SKM-1 treated with dmso at 0.1 percent for 144 hours (cell line): ENCODE data around the gene KCNIP3.
"Not testable (repeated sequence)": the region's sequence is repeated elsewhere in the genome, so short reads cannot be mapped to it uniquely, and the experiment has no call there.

ENCODE experiments used
- DNase-seq: peaks from one replicate; lab custom pipeline; 2025; ENCODE audit not compliant: unreplicated experiment; lab: John Stamatoyannopoulos, UW

Gene KCNIP3

DNA sequence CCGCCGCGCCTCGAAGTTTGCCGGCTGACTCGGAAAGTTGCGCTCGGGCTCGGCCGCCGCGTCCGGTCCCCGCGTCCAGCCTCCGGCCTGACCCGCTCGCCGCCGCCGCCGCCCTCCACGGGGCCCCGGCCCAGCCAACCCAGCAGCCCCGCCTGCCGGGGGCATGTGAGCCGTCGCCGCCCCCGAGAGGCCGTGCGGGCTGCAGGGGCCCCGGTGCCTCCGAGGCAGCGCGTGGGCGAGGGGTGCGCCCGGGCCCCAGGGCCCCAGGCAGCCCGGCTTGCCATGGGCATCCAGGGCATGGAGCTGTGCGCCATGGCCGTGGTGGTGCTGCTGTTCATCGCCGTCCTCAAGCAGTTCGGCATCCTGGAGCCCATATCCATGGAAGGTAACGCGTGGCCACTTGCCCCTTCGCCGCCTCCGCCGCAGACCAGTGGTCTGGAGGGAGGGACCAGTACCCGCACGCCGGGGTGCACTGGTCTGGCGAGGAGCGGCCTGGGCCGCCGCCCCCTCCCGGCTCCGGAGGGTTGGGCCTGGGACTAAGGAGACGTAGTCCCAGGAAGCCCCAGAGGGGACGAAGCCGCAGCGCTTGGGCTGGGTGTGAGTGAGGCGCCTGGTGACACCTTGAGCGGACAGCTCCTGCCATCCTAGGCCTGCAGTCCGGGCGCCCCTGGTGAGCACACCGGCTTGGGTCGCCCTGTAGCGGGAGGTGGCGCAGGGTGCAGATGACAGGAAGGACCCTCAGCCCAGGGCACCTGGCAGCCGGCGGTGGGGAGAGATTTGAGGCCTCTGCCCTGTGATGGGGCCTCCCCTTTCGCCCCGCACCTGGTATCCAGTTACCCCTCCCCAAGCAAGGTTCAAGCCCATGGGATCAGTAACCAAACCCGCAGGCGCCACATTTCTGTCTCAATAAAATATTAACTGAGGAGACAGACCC is 49.9 kb downstream of the KCNIP3 start:
- no peak for DNase-seq

DNA sequence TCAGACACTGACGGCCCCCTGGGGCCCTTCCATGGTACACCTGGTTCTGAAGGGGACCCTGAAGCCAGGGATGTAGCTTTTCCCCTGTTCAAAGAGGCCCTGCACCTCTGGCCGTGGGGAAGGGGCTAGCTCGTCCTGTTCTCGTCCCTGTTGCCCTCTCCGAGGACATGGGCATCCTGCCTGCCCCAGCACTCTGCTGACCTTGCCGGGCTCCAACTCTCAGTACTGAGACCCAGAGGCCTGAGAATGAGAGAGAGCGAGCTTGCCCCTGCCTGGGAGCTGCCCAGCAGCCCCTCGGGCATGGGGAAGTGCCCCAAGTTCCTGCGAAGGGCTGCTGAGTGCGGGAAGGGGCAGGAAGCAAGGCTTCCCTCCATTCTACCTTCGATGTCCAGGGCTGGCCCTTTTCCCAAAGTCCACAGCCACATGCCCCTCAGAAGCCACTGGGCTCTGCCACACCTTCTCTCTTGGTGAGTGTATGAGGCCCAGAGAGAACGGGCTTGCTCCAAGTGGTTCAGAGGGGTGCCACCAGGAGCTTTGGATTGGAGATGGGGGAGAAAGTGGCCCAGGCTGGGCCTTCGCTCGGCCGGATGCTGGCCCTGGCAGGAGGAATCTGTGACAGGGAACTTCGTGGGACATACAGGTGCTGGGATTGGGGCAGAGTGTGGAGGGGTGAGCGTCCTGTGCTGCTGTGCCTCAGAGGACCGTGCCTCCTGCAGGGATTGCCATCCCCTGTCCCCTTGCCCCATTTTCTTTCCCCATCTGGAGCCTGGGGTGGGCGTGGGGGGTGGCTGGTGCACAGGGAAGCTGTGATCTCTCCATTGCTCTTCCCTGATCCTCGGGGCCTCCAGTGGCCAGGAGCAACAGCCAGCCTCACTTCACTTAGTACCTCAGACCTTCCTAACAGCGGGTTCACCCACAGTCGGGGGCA is 50.8 kb downstream of the KCNIP3 start:
- DNase-seq: no peak

DNA sequence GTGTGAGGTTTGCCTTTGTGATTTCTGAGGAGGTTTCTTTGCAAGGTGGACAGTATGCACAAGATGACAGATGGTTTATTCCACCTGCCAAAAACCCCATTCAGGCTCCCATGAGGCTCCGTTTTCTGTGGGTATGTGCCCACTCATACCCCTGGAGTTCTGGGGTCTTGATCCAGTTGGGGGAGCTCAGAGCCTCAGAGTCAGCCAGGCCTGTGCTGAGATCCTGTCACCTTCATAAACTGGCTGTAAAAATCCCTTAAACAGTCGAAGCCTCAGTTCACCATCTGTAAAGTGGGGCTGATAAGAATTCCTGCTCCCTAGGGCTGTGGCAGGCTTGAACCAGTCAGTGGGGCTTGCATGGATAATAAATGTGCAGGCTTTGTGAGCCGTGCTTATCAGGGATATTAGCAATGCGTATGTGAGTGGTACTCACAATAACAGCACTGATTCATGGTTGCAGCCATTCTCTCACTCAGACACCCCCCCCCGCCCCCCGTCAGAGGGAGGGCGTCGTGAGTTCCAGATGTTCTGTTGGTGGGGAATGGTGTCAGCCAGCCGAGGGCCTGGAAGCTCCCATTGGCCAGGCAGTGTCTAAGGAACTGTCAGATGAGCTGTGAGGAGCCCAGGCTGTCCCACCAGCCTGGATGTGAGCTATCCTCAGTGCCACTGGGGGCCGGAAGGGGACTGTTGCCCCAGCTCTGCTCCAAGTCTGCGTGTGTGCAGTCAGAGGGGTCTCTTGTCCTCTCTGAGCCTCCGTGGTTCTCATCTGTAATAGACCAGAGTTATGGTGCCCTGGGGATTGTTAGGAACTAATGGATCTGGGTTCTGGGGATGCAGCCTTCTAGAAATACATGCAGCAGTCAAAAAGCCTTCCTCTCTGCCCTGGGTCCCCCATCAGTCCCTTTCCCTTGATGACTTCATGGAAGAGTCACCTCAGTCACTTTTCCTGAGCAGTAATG is 51.7 kb downstream of the KCNIP3 start:
- no peak for DNase-seq

DNA sequence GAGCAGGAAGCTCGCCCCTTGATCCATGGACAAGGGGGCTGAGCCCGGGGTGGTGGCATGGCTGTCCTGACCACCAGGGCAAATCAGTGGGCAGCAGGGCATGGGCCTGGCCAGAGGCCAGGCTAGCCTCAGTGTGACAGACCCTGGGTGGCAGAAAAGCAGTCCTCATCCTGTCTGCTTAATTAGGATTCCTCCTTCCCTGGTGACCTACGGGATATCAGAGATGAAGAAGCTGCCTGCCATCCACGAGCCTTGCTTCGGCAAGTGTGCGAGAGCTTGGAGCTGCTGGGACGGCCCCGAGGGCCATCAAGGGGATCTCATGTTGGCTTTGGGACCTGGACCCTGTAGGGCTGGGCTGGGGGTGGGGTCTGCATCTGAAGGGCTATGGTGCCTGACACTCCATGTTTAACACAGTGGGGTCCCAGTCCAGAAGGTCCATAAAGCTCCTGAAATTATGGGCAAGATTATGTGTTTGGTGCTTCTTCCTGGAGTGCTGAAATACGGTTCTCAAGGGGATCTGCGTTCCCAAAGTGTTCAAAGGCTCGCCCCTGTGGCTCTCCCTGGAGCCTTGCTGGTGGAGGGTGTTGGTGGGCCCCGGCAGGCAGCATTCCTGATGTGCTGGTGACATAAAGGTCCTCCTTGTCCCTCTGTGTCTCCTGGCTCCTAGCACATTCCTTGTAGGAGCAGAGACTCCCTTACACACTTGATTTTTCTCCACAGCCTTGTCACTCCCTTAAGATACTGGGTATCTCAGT is 52.6 kb downstream of the KCNIP3 start:
- DNase-seq: no peak

DNA sequence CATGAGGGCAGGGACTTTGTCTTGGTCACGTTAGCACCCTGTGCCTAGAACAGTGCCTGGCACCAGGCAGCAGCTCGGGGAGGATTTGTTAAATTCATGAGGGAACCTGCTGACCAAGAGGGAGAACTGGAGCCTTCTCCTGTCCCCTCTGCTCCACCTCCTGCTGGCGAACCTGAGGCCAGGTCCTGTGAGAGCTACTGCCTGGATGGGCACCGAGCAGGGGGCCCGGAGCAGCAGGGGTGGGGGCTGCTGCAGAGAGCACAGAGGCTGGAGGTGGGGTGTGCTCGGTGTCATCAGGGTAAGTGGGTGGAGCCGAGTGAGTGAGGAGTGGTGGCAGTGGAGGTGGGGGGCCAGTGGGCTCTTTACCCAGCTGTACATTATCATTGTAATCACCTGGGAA is 53.2 kb downstream of the KCNIP3 start:
- no peak for DNase-seq

DNA sequence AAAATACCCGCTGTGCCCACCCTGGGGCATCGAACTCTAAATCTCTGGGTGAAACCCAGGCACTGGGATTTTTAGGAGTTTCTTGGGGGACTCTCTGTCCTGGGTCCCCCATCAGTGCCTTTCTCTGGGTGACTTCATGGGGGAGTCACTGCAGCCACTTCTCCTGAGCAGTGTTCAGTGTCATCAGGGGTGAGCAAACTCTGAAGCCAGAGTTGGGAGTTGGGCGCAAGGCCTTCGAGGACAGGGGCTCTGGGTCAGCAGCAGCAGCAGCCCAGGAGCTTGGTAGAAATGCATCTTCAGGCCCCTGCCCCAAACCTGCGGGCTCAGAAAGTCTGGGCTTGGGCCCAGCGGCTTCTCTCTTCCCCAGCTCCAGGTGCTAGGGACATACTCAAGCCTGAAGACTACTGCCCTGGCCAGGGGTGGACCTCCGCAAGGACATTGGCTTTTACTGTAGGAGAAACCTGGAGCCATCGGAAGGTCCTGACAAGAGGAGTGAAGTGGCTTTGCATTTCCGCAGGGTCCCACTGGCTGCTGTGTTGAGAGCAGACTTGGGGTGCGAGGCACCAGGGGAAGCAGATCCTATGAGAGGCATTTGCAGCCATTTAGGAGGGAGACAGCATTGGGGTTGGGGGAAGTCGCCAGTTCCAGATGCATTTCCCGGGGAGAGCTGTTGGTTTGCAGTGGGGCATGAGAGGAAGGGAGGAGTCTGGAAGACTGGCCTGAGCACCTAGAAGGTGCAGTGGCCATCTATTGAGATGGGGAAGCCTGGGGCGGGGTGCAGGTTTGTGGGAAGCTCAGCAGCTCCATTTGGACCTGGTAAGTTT is 53.8 kb downstream of the KCNIP3 start:
- DNase-seq: no peak

DNA sequence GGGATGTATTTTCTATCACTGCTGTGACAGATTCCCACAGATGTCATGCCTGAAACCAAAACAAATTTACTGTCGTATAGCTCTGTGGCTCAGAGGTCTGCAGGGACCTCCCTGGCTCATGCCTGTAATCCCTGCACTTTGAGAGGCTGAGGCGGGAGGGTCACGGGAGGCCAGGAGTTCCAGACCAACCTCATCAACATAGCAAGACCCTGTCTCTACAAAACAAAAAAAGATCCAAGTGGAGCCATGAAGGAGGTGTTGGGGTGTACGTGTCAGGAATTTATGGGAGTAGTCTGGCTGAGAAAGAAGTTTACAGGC is 54.4 kb downstream of the KCNIP3 start:
- DNase-seq: no peak

DNA sequence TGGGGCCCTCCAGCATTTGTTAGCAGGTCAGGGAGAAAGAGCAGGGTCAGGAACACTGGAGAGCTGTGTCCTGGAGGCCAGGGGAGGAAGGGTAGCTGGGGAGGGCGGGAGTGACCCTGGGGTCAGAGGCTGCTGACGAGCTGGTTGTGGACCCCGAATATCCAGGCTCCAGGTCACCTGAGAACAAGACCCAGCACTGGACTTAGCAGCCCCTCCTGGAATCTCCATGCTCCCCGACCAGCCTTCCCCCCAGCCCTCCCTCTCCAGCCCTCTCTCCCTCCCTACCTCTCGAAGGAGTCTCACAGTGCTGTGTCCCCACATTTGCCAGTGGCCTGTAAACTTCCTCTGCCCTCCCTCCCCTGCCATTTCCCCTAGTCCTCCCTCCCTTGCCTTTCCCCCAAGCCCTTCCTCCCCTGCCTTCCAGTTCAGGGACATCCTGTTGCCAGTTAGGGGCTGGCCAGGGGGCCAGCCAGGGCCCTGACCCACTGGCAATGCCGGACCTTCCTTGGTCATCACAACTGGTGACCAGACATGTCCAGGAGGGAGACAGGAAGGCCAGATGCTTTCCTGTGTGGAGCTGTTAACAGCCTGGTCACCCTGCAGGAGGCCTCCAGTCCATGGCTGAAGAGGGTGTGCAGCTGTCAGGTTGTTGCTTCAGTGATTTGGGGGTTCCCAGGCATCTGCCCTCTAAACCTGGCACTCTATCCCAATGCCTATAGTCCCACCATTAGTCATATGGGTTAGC is 55.3 kb downstream of the KCNIP3 start:
- DNase-seq: peak; percentile 4

DNA sequence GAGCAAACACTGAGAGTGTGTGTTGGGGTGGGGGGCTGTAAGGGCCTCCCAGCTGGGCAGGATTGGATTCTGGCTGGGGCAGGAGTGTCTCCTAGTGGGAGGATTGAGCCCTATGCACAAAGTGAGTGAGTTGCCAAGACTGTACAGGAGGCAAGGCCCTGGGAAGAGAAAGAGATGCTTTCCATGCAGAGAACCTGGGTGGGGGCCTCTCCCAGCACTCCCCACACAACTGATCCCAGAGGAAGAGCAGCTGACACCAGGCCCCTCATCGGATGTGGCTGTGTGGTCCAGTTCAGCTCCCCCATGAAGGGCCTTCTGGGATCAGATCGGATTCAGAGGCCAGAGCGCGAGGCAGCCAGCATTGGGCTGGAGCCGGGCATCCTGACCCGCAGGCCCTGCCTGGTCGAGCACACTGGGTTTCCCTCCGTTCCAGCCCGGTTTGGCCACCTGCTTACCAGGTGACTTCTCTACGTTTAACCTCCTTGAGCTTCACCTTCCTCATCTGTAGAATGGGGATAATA is 56.0 kb downstream of the KCNIP3 start:
- DNase-seq: no peak

DNA sequence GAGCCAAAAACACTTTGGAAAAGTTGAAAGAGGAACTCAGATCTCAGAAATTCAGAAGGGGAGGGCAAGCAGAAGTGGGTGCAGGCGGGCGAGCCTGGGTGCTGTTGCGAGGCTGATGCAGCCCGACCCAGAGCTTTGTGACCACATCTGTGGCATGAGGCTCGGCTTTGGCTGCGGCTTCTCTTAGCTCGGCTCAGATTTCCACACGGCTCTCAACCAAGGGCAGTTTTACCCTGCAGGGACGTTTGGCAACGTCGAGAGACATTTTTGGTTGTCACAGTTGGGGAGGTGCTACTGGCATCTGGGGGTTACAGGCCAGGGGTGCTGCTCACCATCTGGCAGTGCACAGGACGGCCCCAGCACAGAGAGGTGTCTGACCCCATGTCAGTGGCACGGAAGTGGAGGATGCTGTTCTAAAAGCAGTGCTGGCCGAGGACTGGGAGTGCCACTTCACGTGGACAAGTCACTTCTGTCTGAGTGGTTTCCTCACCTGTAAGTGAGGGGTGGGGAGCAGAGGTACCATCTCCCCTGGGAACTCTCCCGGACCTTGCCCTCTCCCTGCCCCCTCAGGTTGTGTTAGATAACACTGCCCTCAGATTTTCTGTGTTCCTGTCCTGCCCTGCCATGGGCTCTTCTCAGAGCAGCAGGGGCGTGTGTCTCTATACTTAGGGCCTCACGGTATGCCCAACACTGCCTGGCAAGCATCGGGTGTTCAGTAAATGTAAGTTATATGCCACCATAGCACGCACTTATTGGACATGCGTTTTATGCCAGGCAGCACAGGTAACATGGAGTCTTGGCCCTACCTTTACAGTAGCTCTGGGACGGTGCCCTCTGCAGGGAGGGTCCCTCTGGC is 56.7 kb downstream of the KCNIP3 start:
- DNase-seq: peak; percentile 82

DNA sequence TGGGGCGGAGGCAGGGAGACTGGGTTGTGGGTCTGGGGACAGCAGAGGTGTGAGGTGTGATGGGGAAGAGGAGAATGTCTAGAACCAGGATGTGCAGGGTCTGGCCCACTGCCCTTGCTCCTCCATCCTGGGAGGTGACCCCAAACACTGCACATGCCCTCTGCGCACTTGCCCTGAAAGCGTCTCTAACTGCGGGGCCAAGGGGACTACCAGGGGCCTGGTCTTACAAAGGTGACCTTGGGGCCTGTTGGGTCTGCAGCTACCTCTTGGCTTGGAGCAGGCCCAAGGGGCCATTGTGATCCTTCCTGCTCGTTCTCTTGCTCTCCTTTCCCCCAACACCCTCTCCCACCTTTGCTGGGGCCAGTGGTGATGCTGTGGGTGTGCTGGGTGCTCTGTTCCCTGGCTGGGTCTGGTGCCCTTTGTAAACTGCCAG is 57.3 kb downstream of the KCNIP3 start:
- DNase-seq: no peak

DNA sequence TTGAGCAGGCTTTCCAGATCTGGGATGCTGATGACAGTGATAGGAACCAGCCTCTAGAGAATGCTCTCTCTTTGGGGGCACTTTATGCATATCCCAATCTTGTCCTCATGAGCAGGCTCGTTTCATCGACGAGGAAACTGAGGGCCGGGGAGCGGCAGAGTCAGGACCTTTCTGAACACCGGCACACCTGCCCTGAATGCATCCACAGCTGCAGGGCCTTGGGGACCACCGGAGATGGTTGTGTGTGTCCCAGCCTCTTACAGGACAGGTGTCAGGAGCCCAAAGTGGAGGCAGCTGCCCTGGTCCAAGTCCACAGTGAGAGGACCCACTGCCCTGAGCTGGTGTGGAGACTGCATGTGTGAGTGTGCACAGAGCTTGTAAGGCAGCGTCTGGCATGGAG is 57.8 kb downstream of the KCNIP3 start:
- DNase-seq: no peak

DNA sequence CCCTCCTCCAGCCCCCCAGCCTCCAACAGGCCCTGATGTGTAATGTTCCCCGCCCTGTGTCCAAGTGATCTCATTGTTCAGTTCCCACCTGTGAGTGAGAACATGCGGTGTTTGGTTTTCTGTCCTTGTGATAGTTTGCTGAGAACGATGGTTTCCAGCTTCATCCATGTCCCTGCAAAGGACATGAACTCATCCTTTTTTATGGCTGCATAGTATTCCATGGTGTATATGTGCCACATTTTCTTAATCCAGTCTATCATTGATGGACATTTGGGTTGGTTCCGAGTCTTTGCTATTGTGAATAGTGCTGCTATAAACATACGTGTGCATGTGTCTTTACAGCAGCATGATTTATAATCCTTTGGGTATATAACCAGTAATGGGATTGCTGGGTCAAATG is 58.3 kb downstream of the KCNIP3 start:
- DNase-seq: not testable (repeated sequence)

DNA sequence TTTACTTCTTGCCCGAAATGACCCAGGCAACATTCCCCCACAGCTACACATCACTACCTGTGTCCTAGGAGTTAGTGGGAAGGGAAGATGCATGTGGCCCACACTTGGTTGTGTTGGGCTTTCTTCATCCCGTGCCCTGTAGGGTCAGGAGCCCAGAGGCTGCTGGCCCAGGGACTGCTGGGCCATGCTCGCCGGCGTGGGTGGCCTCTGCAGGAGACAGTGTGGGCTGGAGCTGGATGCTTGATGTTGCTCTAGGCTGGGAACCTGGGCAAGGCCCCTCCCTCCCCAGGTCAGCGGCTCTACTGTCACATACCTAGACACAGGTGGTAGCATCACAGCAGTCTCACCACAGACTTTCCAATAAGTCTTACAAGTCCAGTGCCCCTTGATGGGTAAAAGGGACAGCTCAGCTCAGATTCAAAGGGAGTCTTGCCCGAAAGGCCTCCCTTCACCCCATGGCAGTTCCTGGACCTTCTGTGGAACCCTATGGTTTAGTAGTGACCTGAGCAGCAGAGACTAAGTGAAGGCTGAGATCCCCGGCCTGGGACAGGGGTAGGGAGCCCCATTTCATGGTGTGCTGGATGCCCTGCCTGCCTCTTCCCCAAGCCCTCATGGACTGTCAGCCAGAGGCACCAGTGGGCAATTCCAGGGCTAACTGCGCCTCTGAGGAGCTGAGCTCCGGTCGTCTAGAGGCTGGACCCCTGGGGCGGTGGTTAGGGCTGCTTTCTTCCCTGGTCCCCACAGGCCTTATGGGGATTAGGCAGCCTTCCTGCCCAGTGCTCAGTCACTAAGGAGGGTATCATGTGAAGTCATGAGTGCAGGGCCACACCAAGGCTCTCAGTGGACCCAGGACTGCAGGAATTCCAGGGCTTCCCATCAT is 59.9 kb downstream of the KCNIP3 start:
- no peak for DNase-seq

DNA sequence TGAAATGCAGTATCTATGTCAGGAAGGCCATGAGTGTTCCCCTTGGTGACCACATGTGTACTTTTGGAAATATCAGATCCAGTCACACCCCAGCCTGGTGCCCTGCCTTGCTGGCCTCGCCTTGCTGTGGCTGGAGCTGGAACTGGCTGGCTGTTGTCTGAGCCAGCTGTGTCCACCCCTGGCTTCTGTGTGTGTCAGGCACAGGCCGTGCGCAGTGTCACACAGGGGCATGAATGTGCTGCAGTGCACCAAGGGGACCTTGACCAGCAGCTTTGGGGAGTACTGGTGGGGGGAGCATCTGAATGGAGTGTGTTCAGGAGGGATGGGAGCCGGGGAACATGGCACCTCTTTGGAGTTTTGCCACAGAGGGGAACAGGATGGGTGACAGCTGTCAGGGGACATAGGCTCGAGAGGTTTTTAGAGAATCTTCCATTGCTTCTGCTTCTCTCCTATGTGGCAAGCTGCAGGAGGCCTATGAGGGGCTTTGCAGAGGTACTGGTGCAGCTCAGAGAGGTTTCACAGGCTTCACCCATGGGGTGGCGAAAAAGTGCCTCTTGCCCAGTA is 60.7 kb downstream of the KCNIP3 start:
- DNase-seq: no peak

DNA sequence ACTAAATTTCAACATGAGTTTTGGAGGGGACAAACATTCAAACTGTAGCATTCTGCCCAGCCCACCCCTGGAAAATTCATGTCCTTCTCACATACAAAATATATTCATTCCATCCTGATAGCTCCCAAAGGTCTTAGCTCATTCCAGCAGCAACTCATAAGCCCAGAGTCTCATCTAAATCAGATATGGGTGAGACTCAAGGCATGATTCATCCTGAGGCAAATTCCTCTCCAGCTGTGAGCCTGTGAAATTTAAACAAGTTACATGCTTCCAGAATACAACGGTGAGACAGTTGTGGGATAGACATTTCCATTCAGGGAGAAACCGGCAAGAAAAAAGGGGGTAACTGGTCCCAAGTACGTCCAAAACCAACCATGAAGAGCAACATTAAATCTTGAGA is 61.9 kb downstream of the KCNIP3 start:
- no peak for DNase-seq
